Measurements from ENCODE around the gene RADIL. TPM values are rescaled to one million over a fixed set of nuclear protein-coding genes. Genes with fewer than 3 reads are reported as not detected.
A peak's percentile ranks its signal among the peaks of the same experiment; 100 is the strongest.

The RADIL gene
- total and polyA plus RNA-seq, 2 donors (not counting 1 experiment from before 2014, with no cell fraction given), result not detected

DNA sequence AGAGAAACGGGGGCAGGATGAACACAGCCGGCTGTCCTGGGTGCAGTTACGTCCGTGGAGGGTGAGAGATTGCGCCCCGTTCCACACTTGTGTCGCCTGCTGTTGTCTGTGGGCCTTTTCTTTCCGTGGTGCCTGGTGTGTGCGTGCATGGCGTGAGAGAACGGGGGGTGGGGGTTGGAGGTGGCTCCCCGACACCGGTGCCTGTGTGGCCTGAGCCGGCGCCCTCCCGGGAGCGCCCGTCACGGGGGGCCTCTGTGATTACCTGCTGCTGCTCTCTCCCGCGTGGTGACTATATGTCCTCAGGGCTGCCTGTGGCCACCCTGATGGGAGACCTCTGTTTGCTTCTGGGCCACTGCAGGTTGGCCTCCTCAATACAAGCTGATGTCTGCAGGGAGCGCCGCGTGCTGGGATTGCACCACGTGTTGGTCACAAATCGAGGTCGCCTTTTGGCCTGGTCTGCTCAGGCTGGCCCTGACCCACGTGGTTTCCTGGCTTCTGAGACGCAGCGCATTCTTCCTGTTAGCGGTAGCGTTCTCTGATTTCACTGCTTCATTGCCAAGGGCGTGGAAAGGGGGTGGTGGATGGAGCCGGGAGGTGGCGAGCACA lies 119.0 kb downstream of the RADIL start:
- peaks cover 14% of the 10 kb centered on the region for H4K20me1 ChIP-seq (ENCODE audit: control insufficient read depth, insufficient read depth, low read length, poor library complexity, severe bottlenecking)
- ChIA-PET POLR2A (no interaction called here), CTCF (interaction anchor here (0.6 to 1.4 kb wide), 3 partner anchors 9 to 217 kb away, joined by 3 to 4 read pairs (median 3); no protein-coding TSS in a partner anchor)
- 95% methylated on average over 35 of the region's 35 CpGs for WGBS (ENCODE audit: insufficient coverage)
- no peaks in the 10 kb centered on the region for H3K9me3 ChIP-seq (ENCODE audit: control extremely low read depth in 1 of 3, control insufficient read depth in 2 of 3, insufficient read depth in 1 of 3, low read length in 2 of 3)
- no peak for DNase-seq
- intact Hi-C loops (cut with micrococcal nuclease), result no loop called here
- H3K79me2 ChIP-seq (ENCODE audit: control insufficient read depth, insufficient read depth, low read length), result no peaks in the 10 kb centered on the region
- no peak for ATAC-seq (ENCODE audit: low read depth)
- H3K4me1 ChIP-seq (ENCODE audit: control insufficient read depth in 2 of 2, insufficient read depth in 2 of 2, low read length in 2 of 2), result no peaks in the 10 kb centered on the region
- H3K4me3 ChIP-seq (ENCODE audit: control extremely low read depth in 1 of 5, extremely low read depth in 1 of 5, insufficient read depth in 1 of 5, low read depth in 2 of 5, low read length in 4 of 5), result no peak overlapping the region
- H3K4me2 ChIP-seq (replicated peaks; ENCODE audit: low read depth, low read length, poor library complexity, severe bottlenecking), result no peak overlapping the region
- H3K36me3 ChIP-seq (replicated peaks in 1 of 2; ENCODE audit: control extremely low read depth in 1 of 2, control insufficient read depth in 1 of 2, extremely low read depth in 1 of 2, insufficient read depth in 2 of 2, low read length in 1 of 2), result peaks cover 0 to 51% of the 10 kb centered on the region in 2 experiments
- H2AFZ ChIP-seq (ENCODE audit: insufficient read depth, low read depth, low read length, poor library complexity, severe bottlenecking), result no peak overlapping the region
- H3K9ac ChIP-seq (ENCODE audit: low read length), result no peak overlapping the region
- TF ChIP-seq, protein P1, sequence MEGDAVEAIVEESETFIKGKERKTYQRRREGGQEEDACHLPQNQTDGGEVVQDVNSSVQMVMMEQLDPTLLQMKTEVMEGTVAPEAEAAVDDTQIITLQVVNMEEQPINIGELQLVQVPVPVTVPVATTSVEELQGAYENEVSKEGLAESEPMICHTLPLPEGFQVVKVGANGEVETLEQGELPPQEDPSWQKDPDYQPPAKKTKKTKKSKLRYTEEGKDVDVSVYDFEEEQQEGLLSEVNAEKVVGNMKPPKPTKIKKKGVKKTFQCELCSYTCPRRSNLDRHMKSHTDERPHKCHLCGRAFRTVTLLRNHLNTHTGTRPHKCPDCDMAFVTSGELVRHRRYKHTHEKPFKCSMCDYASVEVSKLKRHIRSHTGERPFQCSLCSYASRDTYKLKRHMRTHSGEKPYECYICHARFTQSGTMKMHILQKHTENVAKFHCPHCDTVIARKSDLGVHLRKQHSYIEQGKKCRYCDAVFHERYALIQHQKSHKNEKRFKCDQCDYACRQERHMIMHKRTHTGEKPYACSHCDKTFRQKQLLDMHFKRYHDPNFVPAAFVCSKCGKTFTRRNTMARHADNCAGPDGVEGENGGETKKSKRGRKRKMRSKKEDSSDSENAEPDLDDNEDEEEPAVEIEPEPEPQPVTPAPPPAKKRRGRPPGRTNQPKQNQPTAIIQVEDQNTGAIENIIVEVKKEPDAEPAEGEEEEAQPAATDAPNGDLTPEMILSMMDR (IDR thresholded peaks at IDR 0.05), result no peak
- no peak for TF ChIP-seq EZH2 (IDR thresholded peaks at IDR 0.05; ENCODE audit: borderline replicate concordance, insufficient read depth, low read depth, low read length, poor library complexity, severe bottlenecking)
- no peaks in the 10 kb centered on the region for H3K9me3 Mint-ChIP-seq (ENCODE audit: insufficient read depth)
- peak overlapping the region; percentile 20 for H3K27ac Mint-ChIP-seq
- H3K27me3 ChIP-seq (replicated peaks in 1 of 4; ENCODE audit: control extremely low read depth in 1 of 4, control insufficient read depth in 3 of 4, insufficient read depth in 4 of 4, low read length in 3 of 4), result no peaks in the 10 kb centered on the region
- H3K4me1 Mint-ChIP-seq, result no peaks in the 10 kb centered on the region
- H3K27me3 Mint-ChIP-seq, result no peaks in the 10 kb centered on the region
- no peak overlapping the region for H3K4me3 Mint-ChIP-seq
- no peak overlapping the region for H3K27ac ChIP-seq (ENCODE audit: low read length in 2 of 2)

GRCh38 chr7:4763794-4764185 lies 119.7 kb downstream of the RADIL start:
- no peaks in the 10 kb centered on the region for H3K9me3 ChIP-seq (ENCODE audit: control extremely low read depth in 1 of 3, control insufficient read depth in 2 of 3, insufficient read depth in 1 of 3, low read length in 2 of 3)
- no peak overlapping the region for H3K4me3 ChIP-seq (ENCODE audit: control extremely low read depth in 1 of 5, extremely low read depth in 1 of 5, insufficient read depth in 1 of 5, low read depth in 2 of 5, low read length in 4 of 5)
- TF ChIP-seq EZH2 (IDR thresholded peaks at IDR 0.05; ENCODE audit: borderline replicate concordance, insufficient read depth, low read depth, low read length, poor library complexity, severe bottlenecking), result no peak
- TF ChIP-seq, protein P1 (IDR thresholded peaks at IDR 0.05), result no peak
- Mint-ChIP-seq H3K4me3 (no peak overlapping the region), H3K27ac (no peak overlapping the region), H3K4me1 (no peaks in the 10 kb centered on the region), H3K27me3 (no peaks in the 10 kb centered on the region), H3K9me3 (ENCODE audit: insufficient read depth) (no peaks in the 10 kb centered on the region)
- intact Hi-C loops (cut with micrococcal nuclease), result no loop called here
- no peaks in the 10 kb centered on the region for H3K27me3 ChIP-seq (replicated peaks in 1 of 4; ENCODE audit: control extremely low read depth in 1 of 4, control insufficient read depth in 3 of 4, insufficient read depth in 4 of 4, low read length in 3 of 4)
- peaks cover 13% of the 10 kb centered on the region for H4K20me1 ChIP-seq (ENCODE audit: control insufficient read depth, insufficient read depth, low read length, poor library complexity, severe bottlenecking)
- no peak overlapping the region for H3K9ac ChIP-seq (ENCODE audit: low read length)
- DNase-seq, result no peak
- no peak for ATAC-seq (ENCODE audit: low read depth)
- no peak overlapping the region for H3K27ac ChIP-seq (ENCODE audit: low read length in 2 of 2)
- CTCF ChIA-PET, result interaction anchor here (0.6 to 1.0 kb wide), 2 partner anchors 9 to 217 kb away, joined by 3 read pairs; no protein-coding TSS in a partner anchor
- no peak overlapping the region for H3K4me2 ChIP-seq (replicated peaks; ENCODE audit: low read depth, low read length, poor library complexity, severe bottlenecking)
- WGBS (ENCODE audit: insufficient coverage), result 98% methylated on average over 15 of the region's 21 CpGs
- POLR2A ChIA-PET, result no interaction called here
- no peak overlapping the region for H2AFZ ChIP-seq (ENCODE audit: insufficient read depth, low read depth, low read length, poor library complexity, severe bottlenecking)
- H3K79me2 ChIP-seq (ENCODE audit: control insufficient read depth, insufficient read depth, low read length), result peaks cover 4% of the 10 kb centered on the region
- no peaks in the 10 kb centered on the region for H3K4me1 ChIP-seq (ENCODE audit: control insufficient read depth in 2 of 2, insufficient read depth in 2 of 2, low read length in 2 of 2)
- peaks cover 0 to 56% of the 10 kb centered on the region in 2 experiments for H3K36me3 ChIP-seq (replicated peaks in 1 of 2; ENCODE audit: control extremely low read depth in 1 of 2, control insufficient read depth in 1 of 2, extremely low read depth in 1 of 2, insufficient read depth in 2 of 2, low read length in 1 of 2)
